Activated CD4-positive, alpha-beta memory T cell treated with anti-CD3 and anti-CD28 coated beads, Interleukin-2, amount 10 ng/mL, durations not matched to agents 7 days and 5 days (primary cell): ENCODE measurements around the gene SRCAP. TPM values are rescaled to one million over a fixed set of nuclear protein-coding genes. Genes with fewer than 3 reads are reported as not detected.

Source experiments
- CTCF ChIA-PET: fragments of 350-600 bp; sonication (Branson Sonifier 250); formaldehyde crosslinking; loops from one replicate; lab custom pipeline; 2021; ENCODE audit warnings: antibody characterized with exemption, inconsistent platforms; lab: Charles Lee
- POLR2A ChIA-PET: fragments of 350-600 bp; sonication (Branson Sonifier 250); formaldehyde crosslinking; loops from one replicate; lab custom pipeline; 2021; ENCODE audit warnings: antibody characterized with exemption; lab: Charles Lee
- DNase-seq: peaks from one replicate; pipeline ENCODE4 v3.0.0-alpha.2; 2020
- H3K27ac Mint-ChIP-seq: one replicate; pipeline ENCODE4 v1.8.0; 2021; ENCODE audit warnings: mild to moderate bottlenecking, mixed read lengths
- H3K27me3 Mint-ChIP-seq: one replicate; pipeline ENCODE4 v1.8.0; 2021; ENCODE audit warnings: mixed read lengths
- H3K36me3 Mint-ChIP-seq: one replicate; pipeline ENCODE4 v1.8.0; 2021; ENCODE audit warnings: low read depth, mixed read lengths
- H3K4me1 Mint-ChIP-seq: one replicate; pipeline ENCODE4 v1.8.0; 2021; ENCODE audit warnings: mixed read lengths
- H3K4me3 Mint-ChIP-seq: one replicate; pipeline ENCODE4 v1.8.0; 2021; ENCODE audit warnings: mild to moderate bottlenecking, mixed read lengths
- H3K9me3 Mint-ChIP-seq: one replicate; pipeline ENCODE4 v1.8.0; 2021; ENCODE audit warnings: mixed read lengths
- total RNA-seq, 2 experiments: library from RNA; stranded (reverse); gene quantifications; one replicate each; pipeline ENCODE4 v1.2.3, GENCODE V29; 2021

SRCAP gene
- total RNA-seq, 2 experiments from 2014 or later, result 63.2 to 65.0 TPM

- Mint-ChIP-seq H3K27me3 (peaks cover 2% of the 10 kb centered on the region), H3K36me3 (peaks cover 4% of the 10 kb centered on the region), H3K4me1 (peaks cover 19% of the 10 kb centered on the region), H3K4me3 (no peak overlapping the region), H3K27ac (no peak overlapping the region), H3K9me3 (no peaks in the 10 kb centered on the region)
- POLR2A ChIA-PET, result no interaction called here
- CTCF ChIA-PET, result interaction anchor here (1.5 kb wide), 1 partner anchor 34 kb away, joined by 3 read pairs; no protein-coding TSS in a partner anchor
- DNase-seq, result no peak
These were observed 80.6 kb downstream of the SRCAP start for GRCh38 chr16:30779596-30779995.

GRCh38 chr16:30780021-30780420 lies 81.0 kb downstream of the SRCAP start:
- peaks cover 5% of the 10 kb centered on the region for H3K27me3 Mint-ChIP-seq
- CTCF ChIA-PET, result interaction anchor here (1.5 kb wide), 1 partner anchor 34 kb away, joined by 3 read pairs; no protein-coding TSS in a partner anchor
- H3K27ac Mint-ChIP-seq, result no peak overlapping the region
- H3K4me3 Mint-ChIP-seq, result no peak overlapping the region
- no peak for DNase-seq
- peaks cover 15% of the 10 kb centered on the region for H3K4me1 Mint-ChIP-seq
- H3K36me3 Mint-ChIP-seq, result no peaks in the 10 kb centered on the region
- POLR2A ChIA-PET, result no interaction called here
- no peaks in the 10 kb centered on the region for H3K9me3 Mint-ChIP-seq

- Mint-ChIP-seq H3K4me3 (no peak overlapping the region), H3K4me1 (peaks cover 13% of the 10 kb centered on the region), H3K27me3 (peaks cover 10% of the 10 kb centered on the region), H3K27ac (no peak overlapping the region), H3K9me3 (no peaks in the 10 kb centered on the region), H3K36me3 (no peaks in the 10 kb centered on the region)
- CTCF ChIA-PET, result interaction anchor here (1.5 kb wide), 1 partner anchor 33 kb away, joined by 3 read pairs; no protein-coding TSS in a partner anchor
- POLR2A ChIA-PET, result no interaction called here
- DNase-seq, result no peak
These were observed 81.6 kb downstream of the SRCAP start for GRCh38 chr16:30780549-30780948.

- Mint-ChIP-seq H3K36me3 (no peaks in the 10 kb centered on the region), H3K27me3 (peaks cover 25% of the 10 kb centered on the region), H3K4me3 (no peak overlapping the region), H3K27ac (no peak overlapping the region), H3K9me3 (no peaks in the 10 kb centered on the region), H3K4me1 (peaks cover 10% of the 10 kb centered on the region)
- POLR2A ChIA-PET, result interaction anchor here (1.1 kb wide), 1 partner anchor 93 kb away, joined by 3 read pairs; no protein-coding TSS in a partner anchor
- CTCF ChIA-PET, result interaction anchor here (0.5 kb wide), 1 partner anchor 126 kb away, joined by 3 read pairs; no protein-coding TSS in a partner anchor
- DNase-seq, result no peak
These were observed 83.7 kb downstream of the SRCAP start for GRCh38 chr16:30782486-30783279.

- Mint-ChIP-seq H3K27ac (no peak overlapping the region), H3K9me3 (no peaks in the 10 kb centered on the region), H3K4me3 (no peak overlapping the region), H3K36me3 (no peaks in the 10 kb centered on the region), H3K27me3 (peaks cover 29% of the 10 kb centered on the region), H3K4me1 (peaks cover 10% of the 10 kb centered on the region)
- ChIA-PET CTCF (no interaction called here), POLR2A (interaction anchor here (1.1 to 2.9 kb wide), 2 partner anchors 8 to 93 kb away, joined by 3 to 8 read pairs; no protein-coding TSS in a partner anchor)
- DNase-seq, result no peak
These were observed 84.5 kb downstream of the SRCAP start for GRCh38 chr16:30783280-30784109.

- Mint-ChIP-seq H3K4me3 (no peak overlapping the region), H3K27me3 (peaks cover 29% of the 10 kb centered on the region), H3K4me1 (peaks cover 10% of the 10 kb centered on the region), H3K36me3 (no peaks in the 10 kb centered on the region), H3K9me3 (no peaks in the 10 kb centered on the region), H3K27ac (no peak overlapping the region)
- ChIA-PET POLR2A (interaction anchor here (2.9 kb wide), 1 partner anchor 9 kb away, joined by 8 read pairs; no protein-coding TSS in a partner anchor), CTCF (no interaction called here)
- no peak for DNase-seq
These were observed 85.2 kb downstream of the SRCAP start for GRCh38 chr16:30784215-30784614.

- no peaks in the 10 kb centered on the region for H3K36me3 Mint-ChIP-seq
- ChIA-PET POLR2A (interaction anchor here (0.7 to 2.9 kb wide), 2 partner anchors 9 to 10 kb away, joined by 3 to 8 read pairs; no protein-coding TSS in a partner anchor), CTCF (interaction anchor here (0.5 to 1.3 kb wide), 2 partner anchors 117 to 652 kb away, joined by 4 to 5 read pairs; no protein-coding TSS in a partner anchor)
These were observed 86.4 kb downstream of the SRCAP start for GRCh38 chr16:30785126-30786106.

GRCh38 chr16:30786115-30786935 lies 87.4 kb downstream of the SRCAP start:
- H3K27ac Mint-ChIP-seq, result no peak overlapping the region
- ChIA-PET CTCF (interaction anchor here (1.3 kb wide), 1 partner anchor 116 kb away, joined by 5 read pairs; no protein-coding TSS in a partner anchor), POLR2A (interaction anchor here (0.7 to 2.9 kb wide), 2 partner anchors 10 to 11 kb away, joined by 3 to 8 read pairs; no protein-coding TSS in a partner anchor)
- H3K9me3 Mint-ChIP-seq, result no peaks in the 10 kb centered on the region
- no peaks in the 10 kb centered on the region for H3K36me3 Mint-ChIP-seq
- no peak for DNase-seq
- peaks cover 10% of the 10 kb centered on the region for H3K4me1 Mint-ChIP-seq
- peak overlapping the region; percentile 39 for H3K4me3 Mint-ChIP-seq
- H3K27me3 Mint-ChIP-seq, result peaks cover 29% of the 10 kb centered on the region

More at GRCh38 chr16:30785126-30786106, 86.4 kb downstream of the SRCAP start:
- Mint-ChIP-seq H3K9me3 (no peaks in the 10 kb centered on the region), H3K27me3 (peaks cover 29% of the 10 kb centered on the region), H3K4me1 (peaks cover 10% of the 10 kb centered on the region), H3K27ac (no peak overlapping the region), H3K4me3 (peak overlapping the region; percentile 13)
- no peak for DNase-seq

GRCh38 chr16:30786936-30787612 lies 88.1 kb downstream of the SRCAP start, which contains the start of gene ZNF629:
TSS of gene ZNF629 (minus strand) at chr16:30787205. CDS start at chr16:30784482, 2,723 bp downstream.
- no peak for DNase-seq
- H3K27me3 Mint-ChIP-seq, result peaks cover 29% of the 10 kb centered on the region
- CTCF ChIA-PET, result no interaction called here

GRCh38 chr16:30787613-30788378 lies 88.8 kb downstream of the SRCAP start:
- no peaks in the 10 kb centered on the region for H3K9me3 Mint-ChIP-seq
- peak overlapping the region; percentile 69 for H3K4me3 Mint-ChIP-seq
- ChIA-PET CTCF (no interaction called here), POLR2A (no interaction called here)
- no peaks in the 10 kb centered on the region for H3K36me3 Mint-ChIP-seq
- H3K27me3 Mint-ChIP-seq, result peaks cover 29% of the 10 kb centered on the region
- peaks cover 10% of the 10 kb centered on the region for H3K4me1 Mint-ChIP-seq
- DNase-seq, result no peak
- H3K27ac Mint-ChIP-seq, result no peak overlapping the region

More at GRCh38 chr16:30786936-30787612, 88.1 kb downstream of the SRCAP start, which contains the start of gene ZNF629:
- POLR2A ChIA-PET, result no interaction called here
- Mint-ChIP-seq H3K27ac (no peak within 1 kb of the TSS), H3K4me1 (peaks cover 10% of the 10 kb centered on the region), H3K9me3 (no peaks in the 10 kb centered on the region), H3K36me3 (no peaks in the 10 kb centered on the region), H3K4me3 (peak within 1 kb of the TSS; percentile 69)
